GM20431 (cell line): ENCODE data around the gene GGT5.
"Not testable (repeated sequence)": the region's sequence is repeated elsewhere in the genome, so short reads cannot be mapped to it uniquely, and the experiment has no call there.

Experiments used
- in situ Hi-C: fragments of 300-500 bp; cut with MseI, MboI; formaldehyde crosslinking; loops from one replicate; pipeline ENCODE4 v1.15.0; 2020; ENCODE audit warnings: low sequenced_read_pairs; ENCODE audit not compliant: unreplicated experiment

GGT5 gene

DNA sequence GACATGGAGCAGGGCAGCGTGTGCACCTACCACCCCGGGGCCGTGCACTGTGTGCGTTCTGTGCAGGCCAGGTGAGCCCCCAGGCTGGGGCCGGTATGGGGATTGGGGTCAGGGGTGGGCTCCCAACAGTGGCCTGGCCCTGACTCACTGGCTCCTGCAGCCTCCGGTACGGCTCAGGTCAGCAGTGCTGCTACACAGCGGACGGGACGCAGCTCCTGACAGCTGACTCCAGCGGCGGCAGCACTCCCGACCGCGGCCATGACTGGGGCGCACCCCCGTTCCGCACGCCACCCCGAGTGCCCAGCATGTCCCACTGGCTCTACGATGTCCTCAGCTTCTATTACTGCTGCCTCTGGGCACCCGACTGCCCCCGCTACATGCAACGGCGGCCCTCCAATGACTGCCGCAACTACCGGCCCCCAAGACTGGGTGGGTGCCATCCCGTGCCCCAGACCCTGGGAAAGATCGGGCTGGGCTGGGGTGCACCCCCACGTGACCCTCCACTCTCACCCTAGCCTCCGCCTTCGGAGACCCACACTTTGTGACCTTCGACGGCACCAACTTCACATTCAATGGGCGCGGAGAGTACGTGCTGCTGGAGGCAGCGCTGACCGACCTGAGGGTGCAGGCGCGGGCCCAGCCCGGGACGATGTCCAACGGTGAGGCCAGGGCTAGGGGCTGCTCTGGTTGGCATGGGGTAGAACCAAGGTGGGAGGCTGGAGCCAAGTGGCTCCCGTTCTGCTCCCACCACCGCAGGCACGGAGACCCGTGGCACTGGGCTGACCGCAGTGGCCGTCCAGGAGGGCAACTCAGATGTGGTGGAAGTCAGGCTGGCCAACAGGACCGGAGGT is 59.2 kb downstream of the GGT5 start:
- in situ Hi-C loops: no loop called here

- in situ Hi-C loops: no loop called here
Observed at GRCh38 chr22:24185001-24185500, 59.8 kb downstream of the GGT5 start.

DNA sequence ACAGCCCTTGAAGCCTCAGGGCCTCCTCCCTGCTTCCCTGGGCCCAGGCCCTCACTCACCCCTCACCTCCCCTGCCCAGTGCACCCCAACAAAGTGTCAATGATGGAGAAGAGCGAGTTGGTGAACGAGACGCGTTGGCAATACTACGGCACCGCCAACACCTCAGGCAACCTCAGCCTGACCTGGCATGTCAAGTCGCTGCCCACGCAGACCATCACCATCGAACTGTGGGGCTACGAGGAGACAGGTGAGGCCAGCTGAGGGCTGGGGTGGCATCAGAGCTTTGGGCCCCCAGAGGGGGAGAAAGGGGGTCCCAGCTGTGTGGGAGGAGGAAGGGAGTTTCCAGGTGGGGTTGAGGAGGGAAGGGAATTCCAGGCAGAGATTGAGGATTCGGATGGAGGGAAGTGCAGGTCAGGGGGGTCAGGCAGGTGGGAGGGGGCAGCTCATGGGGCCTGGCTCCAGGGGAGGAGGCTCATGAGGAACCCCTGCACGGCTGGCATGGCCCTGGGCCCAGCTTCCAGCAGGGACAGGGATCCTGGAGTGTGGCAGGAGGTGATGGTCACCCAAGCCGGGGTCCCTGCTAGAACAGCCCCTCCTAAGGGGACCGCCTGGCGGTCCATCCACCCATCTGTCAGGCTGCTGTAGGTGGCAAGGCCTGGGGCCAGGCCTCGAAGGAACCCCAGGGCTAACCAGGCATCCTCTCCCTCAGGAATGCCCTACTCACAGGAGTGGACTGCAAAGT is 60.7 kb downstream of the GGT5 start:
- in situ Hi-C loops: no loop called here

DNA sequence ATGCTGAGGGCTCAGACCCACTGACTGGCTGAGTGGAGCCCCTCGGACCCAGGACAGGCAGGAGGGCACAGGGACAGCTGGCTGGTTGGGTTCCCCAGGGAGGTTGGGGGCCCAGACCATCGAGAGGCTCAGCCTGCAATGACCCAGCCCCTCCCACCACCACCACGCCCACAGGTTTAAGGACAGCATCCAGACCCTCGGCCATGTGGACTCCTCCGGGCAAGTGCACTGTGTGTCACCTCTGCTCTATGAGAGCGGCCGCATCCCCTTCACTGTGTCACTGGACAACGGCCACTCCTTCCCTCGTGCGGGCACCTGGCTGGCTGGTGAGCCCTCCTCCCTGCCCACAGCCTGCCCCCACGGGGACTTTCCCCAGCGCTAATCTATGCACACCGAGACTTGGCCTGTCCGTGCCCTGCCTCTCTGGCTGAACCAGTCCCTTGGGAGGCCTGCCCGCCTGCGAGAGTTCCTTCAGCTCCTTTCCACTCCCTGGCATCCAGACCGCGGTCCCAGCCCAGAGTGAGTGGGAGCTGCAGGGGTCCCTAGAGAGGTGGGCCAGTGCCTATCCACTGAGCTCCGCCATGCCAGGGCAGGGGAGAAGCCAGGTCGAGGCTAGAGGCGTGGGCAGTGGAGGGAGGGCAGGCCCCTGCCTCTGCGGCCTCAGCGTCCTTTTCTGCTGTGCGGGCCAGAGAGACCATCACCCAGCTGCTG is 61.4 kb downstream of the GGT5 start:
- in situ Hi-C loops: no loop called here

DNA sequence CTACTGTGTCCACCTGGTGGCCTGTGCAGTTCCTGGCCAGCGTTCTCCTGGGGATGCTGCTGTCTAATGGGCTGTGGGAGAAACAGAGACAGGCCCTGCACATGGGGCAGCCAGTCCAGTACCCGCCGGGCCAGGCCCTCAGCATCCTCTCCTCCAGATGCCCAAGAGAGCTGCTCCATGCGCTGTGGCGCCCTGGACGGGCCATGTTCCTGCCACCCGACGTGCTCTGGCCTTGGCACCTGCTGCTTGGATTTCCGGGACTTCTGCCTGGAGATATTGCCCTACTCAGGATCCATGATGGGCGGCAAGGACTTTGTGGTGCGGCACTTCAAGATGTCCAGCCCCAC is 62.0 kb downstream of the GGT5 start:
- in situ Hi-C loops: not testable (repeated sequence)

- in situ Hi-C loops: no loop called here
Observed at GRCh38 chr22:24181996-24182899, 62.6 kb downstream of the GGT5 start.

GRCh38 chr22:24181088-24181995 is 63.5 kb downstream of the GGT5 start, which contains the start of gene SUSD2:
Gene SUSD2 (plus strand): TSS chr22:24181487. CDS start chr22:24181520, 33 bp downstream.
- in situ Hi-C loops: no loop called here

- in situ Hi-C loops: no loop called here
Observed at GRCh38 chr22:24180316-24181087, 64.4 kb downstream of the GGT5 start.

DNA sequence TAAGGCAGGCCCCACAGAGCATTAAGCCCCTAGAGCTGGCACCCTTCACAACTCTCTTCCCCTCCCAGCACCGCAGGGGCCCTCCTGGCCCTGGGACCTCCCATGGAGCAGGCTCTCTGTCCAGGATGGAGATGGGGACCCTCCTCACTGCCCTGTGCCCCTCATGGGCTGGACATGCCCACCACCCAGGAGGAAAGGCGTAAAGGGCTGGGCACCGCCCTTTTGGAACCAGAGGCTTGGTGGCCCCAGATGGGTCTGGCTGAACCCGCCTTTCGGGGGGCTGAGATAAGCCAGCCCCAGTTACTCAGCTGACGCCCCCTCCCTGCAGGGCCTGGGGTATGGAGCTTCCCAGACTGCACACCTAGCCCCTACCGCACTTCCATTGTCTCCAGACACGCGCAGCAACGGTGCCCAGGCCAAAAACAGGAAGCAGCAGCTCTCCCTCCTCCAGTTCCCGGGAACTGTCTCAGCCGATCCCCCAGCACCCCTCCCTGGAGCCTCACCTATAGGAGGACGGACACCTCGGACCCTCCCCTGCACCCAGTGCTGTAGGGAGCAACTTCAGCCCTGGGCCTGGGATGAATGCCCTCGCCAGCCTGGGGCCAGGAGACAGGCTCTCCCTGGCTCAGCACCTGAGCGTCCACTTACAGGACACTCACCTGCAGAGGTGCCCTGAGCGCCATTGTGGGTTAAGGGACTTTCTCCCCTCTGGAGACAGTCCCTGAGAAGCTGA is 65.2 kb downstream of the GGT5 start:
- in situ Hi-C loops: no loop called here

DNA sequence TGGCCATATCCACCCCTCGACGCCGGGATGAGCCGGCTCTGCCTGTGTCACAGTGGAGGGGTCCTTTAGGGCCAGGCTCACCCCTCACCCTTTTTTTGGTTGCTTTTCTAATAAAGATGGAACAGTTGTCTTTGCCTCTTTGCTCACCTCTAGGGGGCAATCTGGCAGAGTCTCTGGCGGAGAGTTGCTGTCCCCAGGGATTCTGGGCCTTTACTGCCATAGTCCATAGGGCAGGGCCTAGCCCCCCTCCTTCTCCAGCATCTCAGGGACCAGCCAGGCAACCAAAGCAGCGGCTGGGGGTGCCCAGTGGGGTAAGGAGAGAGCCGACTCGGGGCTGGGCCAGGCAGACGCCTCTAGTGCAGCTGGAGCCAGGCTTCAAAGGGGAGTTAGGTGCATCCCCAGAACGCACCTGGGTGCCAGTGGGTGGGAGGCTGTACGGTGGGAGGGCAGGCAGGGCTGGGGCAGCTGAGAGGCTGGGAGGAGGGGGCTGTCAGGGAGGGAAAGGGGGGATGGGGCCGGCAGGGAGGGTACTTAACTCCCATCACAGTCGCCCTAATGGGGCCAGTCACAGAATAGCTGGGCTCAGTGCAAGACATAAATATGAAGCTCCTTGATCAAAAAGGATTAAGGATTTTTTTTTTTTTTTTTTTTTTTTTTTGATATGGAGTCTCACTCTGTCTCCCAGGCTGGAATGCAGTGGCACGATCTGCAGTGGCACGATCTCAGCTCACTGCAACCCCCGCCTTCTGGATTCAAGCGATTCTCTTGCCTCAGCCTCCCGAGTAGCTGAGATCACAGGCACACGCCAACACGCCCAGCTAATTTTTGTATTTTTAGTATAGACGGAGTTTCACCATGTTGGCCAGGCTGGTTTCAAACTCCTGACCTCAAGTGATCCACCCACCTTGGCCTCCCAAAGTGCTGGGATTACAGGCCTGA is 66.1 kb downstream of the GGT5 start:
- in situ Hi-C loops: no loop called here

- in situ Hi-C loops: no loop called here
Observed at GRCh38 chr22:24178021-24178431, 66.9 kb downstream of the GGT5 start.

DNA sequence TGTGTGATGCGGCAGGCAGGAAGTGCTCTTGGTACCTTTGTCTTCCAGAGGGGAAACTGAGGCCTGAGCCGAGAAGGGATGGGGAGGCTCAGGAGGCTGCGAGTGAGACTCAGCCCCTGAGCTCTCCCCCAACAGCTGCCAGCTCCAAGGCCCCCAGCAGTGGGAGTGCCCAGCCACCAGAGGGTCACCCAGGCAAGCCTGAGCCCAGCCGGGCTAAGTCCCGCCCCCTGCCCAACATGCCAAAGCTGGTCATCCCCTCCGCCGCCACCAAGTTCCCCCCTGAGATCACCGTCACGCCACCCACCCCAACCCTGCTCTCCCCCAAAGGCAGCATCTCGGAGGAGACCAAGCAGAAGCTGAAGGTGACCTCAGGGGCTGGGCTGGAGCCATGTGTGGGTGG is 67.4 kb downstream of the GGT5 start:
- in situ Hi-C loops: no loop called here

DNA sequence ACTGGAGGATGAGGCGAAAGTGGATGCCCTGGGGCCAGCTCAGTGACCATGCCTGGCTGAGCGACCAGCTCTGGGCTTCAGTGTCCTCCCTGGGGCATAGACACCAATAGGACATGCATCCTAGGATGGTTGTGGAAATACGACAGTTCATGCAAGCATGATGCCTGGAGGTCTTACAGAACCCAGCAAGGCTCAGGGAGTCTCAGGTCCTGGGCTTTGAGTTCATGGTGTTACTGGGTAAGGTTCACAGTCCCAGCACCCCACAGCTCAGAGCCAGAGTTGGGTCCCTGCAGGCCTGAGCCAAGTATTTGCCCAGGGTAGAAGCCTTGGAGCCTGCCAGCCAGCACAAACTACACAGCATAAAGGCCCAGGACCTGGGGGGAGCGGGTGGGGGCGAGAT is 67.8 kb downstream of the GGT5 start:
- in situ Hi-C loops: no loop called here

DNA sequence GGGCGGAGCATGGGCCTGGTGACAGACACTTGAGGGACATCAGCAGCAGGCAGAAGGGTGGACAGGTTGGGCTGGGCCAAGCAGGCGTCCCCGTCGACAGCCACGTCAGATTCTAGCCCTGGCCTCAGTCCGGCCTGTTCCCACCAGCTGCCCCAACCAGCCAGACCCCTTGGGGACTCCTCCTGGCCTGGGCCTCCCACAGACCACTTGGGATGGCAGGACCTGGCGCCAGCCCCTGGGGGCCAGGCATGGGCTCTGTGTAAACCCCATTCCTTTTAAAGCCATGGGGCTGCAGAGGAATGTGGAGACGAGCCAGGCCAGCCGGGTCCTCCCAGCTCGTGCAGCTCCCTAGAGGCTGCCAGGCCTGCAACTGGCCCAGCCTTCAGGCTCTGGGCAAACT is 68.3 kb downstream of the GGT5 start:
- in situ Hi-C loops: no loop called here

- in situ Hi-C loops: no loop called here
Observed at GRCh38 chr22:24176040-24176439, 68.8 kb downstream of the GGT5 start.

GRCh38 chr22:24175160-24175808 is 69.6 kb downstream of the GGT5 start:
- in situ Hi-C loops: no loop called here
